Measurements from ENCODE around the gene RNF43.

DNA sequence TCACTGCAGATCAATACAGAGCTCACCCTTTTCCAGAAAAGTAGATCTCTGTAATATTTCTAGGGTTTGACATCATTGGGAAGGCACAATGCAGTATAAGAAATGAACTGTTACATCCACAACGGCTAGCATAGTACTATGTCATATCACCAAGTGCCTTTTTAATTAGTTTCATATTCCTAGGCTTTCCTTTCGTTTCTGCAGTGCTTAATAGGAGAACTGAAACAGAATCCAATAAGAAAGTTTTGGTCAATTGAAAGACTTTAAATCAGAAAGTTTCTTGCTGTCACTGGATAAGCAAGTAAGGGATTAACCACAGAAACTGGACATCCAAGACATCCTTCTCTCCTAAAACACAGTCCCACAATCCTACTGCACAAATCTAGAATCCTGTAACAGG, 3.5 kb upstream of the RNF43 start:
- TF ChIP-seq, protein P1, sequence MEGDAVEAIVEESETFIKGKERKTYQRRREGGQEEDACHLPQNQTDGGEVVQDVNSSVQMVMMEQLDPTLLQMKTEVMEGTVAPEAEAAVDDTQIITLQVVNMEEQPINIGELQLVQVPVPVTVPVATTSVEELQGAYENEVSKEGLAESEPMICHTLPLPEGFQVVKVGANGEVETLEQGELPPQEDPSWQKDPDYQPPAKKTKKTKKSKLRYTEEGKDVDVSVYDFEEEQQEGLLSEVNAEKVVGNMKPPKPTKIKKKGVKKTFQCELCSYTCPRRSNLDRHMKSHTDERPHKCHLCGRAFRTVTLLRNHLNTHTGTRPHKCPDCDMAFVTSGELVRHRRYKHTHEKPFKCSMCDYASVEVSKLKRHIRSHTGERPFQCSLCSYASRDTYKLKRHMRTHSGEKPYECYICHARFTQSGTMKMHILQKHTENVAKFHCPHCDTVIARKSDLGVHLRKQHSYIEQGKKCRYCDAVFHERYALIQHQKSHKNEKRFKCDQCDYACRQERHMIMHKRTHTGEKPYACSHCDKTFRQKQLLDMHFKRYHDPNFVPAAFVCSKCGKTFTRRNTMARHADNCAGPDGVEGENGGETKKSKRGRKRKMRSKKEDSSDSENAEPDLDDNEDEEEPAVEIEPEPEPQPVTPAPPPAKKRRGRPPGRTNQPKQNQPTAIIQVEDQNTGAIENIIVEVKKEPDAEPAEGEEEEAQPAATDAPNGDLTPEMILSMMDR (IDR thresholded peaks at IDR 0.05): no peak
- no peak for TF ChIP-seq POLR2A (IDR thresholded peaks at IDR 0.05)

Data from right lobe of liver (tissue), 4 donors.